Measurements from ENCODE around the gene TCF12. TPM values are rescaled to one million over a fixed set of nuclear protein-coding genes. Genes with fewer than 3 reads are reported as not detected.

Gene TCF12
- polyA plus RNA-seq, 1 donor (not counting 4 experiments of a cell fraction or from before 2014, with no cell fraction given): 48.3 TPM

DNA sequence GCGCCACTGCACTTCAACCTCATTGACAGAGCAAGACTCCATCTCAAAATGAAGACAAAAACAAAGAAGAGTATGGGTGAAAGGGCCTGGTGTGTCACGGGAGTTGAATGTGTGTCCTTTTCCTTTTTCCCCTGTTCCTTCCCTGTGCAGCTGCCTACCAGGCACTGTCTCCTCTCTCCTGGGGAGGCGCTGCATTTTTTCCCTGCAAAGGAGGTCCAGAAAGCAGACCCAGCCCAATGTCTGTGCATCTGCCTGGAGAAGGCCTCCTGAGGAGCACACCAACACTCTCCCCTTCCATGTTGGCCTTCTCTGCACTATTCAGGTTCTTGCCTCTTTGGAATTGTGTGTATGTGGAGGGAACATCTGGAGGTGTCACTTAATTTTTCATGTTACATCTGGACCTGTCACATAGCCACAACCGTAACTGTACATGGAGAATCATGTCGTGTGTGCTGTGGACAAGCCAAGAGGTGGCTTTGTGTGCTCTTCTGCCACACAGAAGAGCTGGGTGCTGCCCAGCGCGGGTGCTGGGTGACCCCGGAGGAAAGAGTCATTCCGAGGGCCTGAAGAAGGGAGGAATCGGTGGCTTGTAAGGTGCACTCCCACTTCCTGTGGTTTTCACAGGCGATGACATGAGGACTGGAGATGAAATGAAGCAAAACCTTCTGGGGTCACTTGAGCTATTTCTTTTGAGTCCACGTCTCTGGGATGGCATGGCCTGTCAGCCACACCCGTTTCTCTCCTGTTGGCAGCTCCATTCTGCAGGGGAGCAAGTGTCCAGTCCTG lies 411.3 kb downstream of the TCF12 start:
- Histone ChIP-seq H3K4me2 (ENCODE audit: control insufficient read depth, extremely low read depth, insufficient read depth, low read depth, low read length) (no peak overlapping the region), H3K36me3 (ENCODE audit: control insufficient read depth in 2 of 2, extremely low read depth in 1 of 2, insufficient read depth in 2 of 2, low read length in 2 of 2) (no peaks in the 10 kb centered on the region), H3K27me3 (ENCODE audit: control insufficient read depth, extremely low read depth, insufficient read depth, low read length) (peaks cover 21% of the 10 kb centered on the region), H3K9me3 (ENCODE audit: control insufficient read depth, low read depth, low read length) (no peaks in the 10 kb centered on the region), H3K4me1 (ENCODE audit: control insufficient read depth, extremely low read depth, insufficient read depth, low read length) (peaks cover 13% of the 10 kb centered on the region), H2AFZ (ENCODE audit: control insufficient read depth, low read length) (no peak overlapping the region), H3K4me3 (ENCODE audit: control insufficient read depth in 2 of 3, extremely low read depth in 1 of 3, insufficient read depth in 2 of 3, low read depth in 1 of 3, low read length in 3 of 3) (no peak overlapping the region), H3K79me2 (ENCODE audit: control insufficient read depth, insufficient read depth, low read length) (no peaks in the 10 kb centered on the region), H4K20me1 (ENCODE audit: control insufficient read depth, extremely low read depth, insufficient read depth, low read length) (no peaks in the 10 kb centered on the region), H3K9me1 (ENCODE audit: control insufficient read depth, extremely low read depth, insufficient read depth, low read length) (no peaks in the 10 kb centered on the region), H3K27ac (ENCODE audit: control insufficient read depth, insufficient read depth, low read length) (no peak overlapping the region), H3K9ac (ENCODE audit: control insufficient read depth, extremely low read depth, insufficient read depth, low read length) (no peak overlapping the region)
- no peak for DNase-seq (ENCODE audit: low read depth, low spot score)
- dilution Hi-C loops (cut with MboI; ENCODE audit: extremely low pct_ligation_motif_present, low sequenced_read_pairs): loop anchor here (25.0 kb wide), 1 partner anchor 208 kb away; no protein-coding TSS in a partner anchor
- no peak for FAIRE-seq
- no peak for TF ChIP-seq EZH2 (IDR thresholded peaks at IDR 0.05; ENCODE audit: low read length)
- TF ChIP-seq, protein P1, sequence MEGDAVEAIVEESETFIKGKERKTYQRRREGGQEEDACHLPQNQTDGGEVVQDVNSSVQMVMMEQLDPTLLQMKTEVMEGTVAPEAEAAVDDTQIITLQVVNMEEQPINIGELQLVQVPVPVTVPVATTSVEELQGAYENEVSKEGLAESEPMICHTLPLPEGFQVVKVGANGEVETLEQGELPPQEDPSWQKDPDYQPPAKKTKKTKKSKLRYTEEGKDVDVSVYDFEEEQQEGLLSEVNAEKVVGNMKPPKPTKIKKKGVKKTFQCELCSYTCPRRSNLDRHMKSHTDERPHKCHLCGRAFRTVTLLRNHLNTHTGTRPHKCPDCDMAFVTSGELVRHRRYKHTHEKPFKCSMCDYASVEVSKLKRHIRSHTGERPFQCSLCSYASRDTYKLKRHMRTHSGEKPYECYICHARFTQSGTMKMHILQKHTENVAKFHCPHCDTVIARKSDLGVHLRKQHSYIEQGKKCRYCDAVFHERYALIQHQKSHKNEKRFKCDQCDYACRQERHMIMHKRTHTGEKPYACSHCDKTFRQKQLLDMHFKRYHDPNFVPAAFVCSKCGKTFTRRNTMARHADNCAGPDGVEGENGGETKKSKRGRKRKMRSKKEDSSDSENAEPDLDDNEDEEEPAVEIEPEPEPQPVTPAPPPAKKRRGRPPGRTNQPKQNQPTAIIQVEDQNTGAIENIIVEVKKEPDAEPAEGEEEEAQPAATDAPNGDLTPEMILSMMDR (optimal IDR thresholded peaks at IDR 0.05 in 1 of 3, IDR thresholded peaks at IDR 0.05 in 1 of 3, conservative IDR thresholded peaks at IDR 0.05 in 1 of 3; ENCODE audit: extremely low read depth in 1 of 3, insufficient read depth in 2 of 3, low read length in 3 of 3): no peak

DNA sequence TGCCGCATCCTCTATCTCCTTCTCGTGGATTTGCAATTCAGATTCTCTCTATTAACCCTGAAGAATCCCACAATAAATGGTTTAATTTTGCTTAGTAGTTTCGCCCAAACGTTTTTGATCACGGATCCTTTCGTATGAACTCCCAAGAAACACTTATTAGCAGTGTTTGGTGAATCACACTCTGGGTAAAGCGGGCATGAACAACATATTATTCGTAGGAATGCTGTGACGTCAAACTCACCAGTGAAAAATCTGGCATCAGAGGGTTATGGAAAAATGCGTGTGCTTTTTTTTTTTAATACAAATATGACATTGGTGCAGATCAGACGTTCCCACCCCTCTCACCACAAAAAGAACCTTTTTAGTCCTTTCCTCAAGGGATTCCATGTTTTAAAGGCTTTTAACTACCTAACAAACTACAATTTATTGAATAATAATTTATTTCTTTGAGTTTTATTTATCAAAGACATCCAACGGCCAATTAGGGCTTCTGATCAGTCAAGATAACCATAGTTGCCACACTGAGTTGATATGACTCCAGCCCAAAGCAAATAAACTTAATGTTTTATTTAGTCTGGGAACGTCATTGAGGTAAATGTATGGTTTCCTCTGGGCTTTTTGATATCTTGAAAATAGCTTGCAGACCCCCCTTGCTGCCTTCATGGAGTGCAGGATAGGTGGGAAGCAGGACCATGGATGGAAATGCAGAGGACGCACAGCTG lies 412.3 kb downstream of the TCF12 start:
- Histone ChIP-seq H3K79me2 (ENCODE audit: control insufficient read depth, insufficient read depth, low read length) (no peaks in the 10 kb centered on the region), H3K4me2 (ENCODE audit: control insufficient read depth, extremely low read depth, insufficient read depth, low read depth, low read length) (no peak overlapping the region), H3K9me3 (ENCODE audit: control insufficient read depth, low read depth, low read length) (no peaks in the 10 kb centered on the region), H3K27me3 (ENCODE audit: control insufficient read depth, extremely low read depth, insufficient read depth, low read length) (peaks cover 21% of the 10 kb centered on the region), H3K4me3 (ENCODE audit: control insufficient read depth in 2 of 3, extremely low read depth in 1 of 3, insufficient read depth in 2 of 3, low read depth in 1 of 3, low read length in 3 of 3) (no peak overlapping the region), H4K20me1 (ENCODE audit: control insufficient read depth, extremely low read depth, insufficient read depth, low read length) (no peaks in the 10 kb centered on the region), H3K36me3 (ENCODE audit: control insufficient read depth in 2 of 2, extremely low read depth in 1 of 2, insufficient read depth in 2 of 2, low read length in 2 of 2) (no peaks in the 10 kb centered on the region), H3K9ac (ENCODE audit: control insufficient read depth, extremely low read depth, insufficient read depth, low read length) (no peak overlapping the region), H2AFZ (ENCODE audit: control insufficient read depth, low read length) (no peak overlapping the region), H3K27ac (ENCODE audit: control insufficient read depth, insufficient read depth, low read length) (no peak overlapping the region), H3K4me1 (ENCODE audit: control insufficient read depth, extremely low read depth, insufficient read depth, low read length) (peaks cover 13% of the 10 kb centered on the region), H3K9me1 (ENCODE audit: control insufficient read depth, extremely low read depth, insufficient read depth, low read length) (no peaks in the 10 kb centered on the region)
- TF ChIP-seq EZH2 (IDR thresholded peaks at IDR 0.05; ENCODE audit: low read length): no peak
- TF ChIP-seq, protein P1 (optimal IDR thresholded peaks at IDR 0.05 in 1 of 3, IDR thresholded peaks at IDR 0.05 in 1 of 3, conservative IDR thresholded peaks at IDR 0.05 in 1 of 3; ENCODE audit: extremely low read depth in 1 of 3, insufficient read depth in 2 of 3, low read length in 3 of 3): no peak
- FAIRE-seq (no peak), DNase-seq (ENCODE audit: low read depth, low spot score) (no peak)
- dilution Hi-C loops (cut with MboI; ENCODE audit: extremely low pct_ligation_motif_present, low sequenced_read_pairs): loop anchor here (25.0 kb wide), 1 partner anchor 207 kb away; no protein-coding TSS in a partner anchor

Data from keratinocyte (primary cell).